Measurements from ENCODE around the gene CYB5B.

The CYB5B gene, protein sequence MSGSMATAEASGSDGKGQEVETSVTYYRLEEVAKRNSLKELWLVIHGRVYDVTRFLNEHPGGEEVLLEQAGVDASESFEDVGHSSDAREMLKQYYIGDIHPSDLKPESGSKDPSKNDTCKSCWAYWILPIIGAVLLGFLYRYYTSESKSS

DNA sequence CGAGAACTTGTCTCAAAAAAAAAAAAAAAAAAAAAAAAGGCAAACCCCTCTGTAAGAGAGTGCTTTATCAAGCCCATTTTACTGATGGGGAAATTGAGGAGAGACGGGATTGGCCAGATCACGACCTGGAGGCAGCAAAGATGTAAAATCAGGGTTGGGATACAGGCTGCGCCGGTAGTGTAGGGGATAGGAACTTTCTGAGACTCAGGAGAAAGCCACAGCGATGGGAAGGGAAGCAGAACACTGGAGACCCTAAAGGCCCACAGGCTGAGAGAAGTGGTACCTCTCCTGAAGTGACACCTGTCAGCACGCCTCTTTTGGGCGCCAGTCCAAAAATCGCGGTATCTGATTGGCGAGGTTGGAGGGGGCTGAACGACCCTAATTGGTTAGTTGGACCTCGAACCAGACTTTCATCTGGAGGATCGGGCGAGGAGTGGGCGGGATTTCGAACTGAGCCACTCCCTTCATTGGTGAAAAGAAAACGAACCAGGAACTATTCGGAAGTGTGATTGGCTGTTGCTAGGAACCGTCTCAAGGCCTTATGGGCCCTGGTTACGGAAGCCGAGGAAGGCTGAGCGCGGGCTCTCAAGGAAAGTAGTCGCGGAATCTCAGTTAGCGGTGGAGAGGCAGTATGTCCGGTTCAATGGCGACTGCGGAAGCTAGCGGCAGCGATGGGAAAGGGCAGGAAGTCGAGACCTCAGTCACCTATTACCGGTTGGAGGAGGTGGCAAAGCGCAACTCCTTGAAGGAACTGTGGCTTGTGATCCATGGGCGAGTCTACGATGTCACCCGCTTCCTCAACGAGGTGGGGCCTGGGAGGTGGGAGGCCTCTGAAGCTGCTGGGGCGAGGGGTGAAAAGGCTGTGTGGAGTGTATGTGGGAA is at the start of gene CYB5B:
TSS of gene CYB5B (plus strand) at position 567 of the 882 bp plus-strand sequence. CDS start at position 632, 65 bp downstream.
- DNase-seq = peak; percentile 98

DNA sequence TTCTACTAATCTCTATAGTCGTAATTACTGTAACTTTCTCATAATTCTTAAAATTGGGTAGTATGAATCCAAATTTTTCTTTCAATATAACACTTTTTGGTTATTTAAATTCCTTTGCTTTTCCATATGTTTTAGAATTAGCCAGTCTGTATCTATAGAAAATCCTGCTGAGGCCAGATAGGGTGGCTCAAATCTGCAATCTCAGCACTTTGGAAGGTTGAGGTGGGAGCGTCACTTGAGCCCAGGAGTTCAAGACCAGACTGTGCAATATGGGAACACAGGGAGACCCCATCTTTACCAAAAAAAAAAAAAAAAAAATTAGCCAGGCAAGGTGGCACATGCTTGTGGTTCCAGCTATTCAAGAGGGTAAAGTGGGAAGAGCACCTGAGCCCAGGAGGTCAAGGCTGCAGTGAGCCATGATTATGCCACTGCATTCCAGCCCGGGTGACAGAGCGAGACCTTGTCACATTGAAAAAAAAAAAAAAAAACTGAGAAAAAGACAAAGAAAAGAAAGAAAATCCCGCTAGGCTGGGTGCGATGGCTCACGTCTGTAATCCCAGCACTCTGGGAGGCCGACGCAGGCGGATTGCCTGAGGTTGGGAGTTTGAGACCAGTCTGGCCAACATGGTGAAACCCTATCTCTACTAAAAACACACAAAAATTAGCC is 47.9 kb upstream of the CYB5B start:
- no peak for DNase-seq

DNA sequence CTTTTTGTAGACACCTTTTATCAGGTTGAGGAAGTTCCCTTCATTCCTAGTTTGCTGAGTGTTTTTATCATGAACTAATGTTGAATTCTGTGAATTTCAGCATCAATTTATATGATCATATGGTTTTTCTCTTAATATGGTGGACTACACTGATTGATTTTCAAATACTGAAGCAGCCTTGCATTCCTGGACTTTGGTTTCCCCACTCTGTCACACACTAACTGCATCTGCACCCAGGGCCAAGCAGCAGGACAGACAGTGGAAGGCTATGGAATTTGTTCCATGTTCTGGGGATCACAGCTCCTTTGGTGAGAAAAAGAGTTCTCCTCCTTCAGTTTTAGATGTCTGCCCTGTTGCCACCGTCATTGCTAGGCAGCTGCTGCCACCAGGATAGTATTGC is 46.4 kb upstream of the CYB5B start:
- DNase-seq = no peak

GRCh38 chr16:69378760-69379159 is 45.7 kb upstream of the CYB5B start:
- no peak for DNase-seq

GRCh38 chr16:69381231-69381630 is 43.2 kb upstream of the CYB5B start:
- DNase-seq = no peak

GRCh38 chr16:69382421-69382820 is 42.0 kb upstream of the CYB5B start:
- DNase-seq = no peak

DNA sequence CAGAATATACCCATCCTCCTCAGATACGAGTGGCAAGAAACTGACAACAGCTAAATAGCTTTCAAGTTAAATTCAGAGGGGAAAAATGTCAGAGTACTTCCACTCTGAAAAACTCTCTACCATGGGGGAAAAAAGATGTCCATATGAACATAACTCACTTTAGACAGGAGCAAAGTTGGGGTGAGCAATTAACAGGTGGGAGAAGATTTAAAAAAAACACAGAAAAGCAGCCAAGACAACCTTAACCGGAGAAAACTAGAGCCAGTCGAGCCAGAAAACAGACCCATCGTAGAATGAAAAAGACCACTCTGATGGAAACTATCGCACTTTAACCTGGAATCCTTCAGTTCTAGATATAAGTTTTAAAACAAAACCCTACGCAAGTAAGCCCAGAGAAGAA is 39.4 kb upstream of the CYB5B start:
- DNase-seq = no peak

- no peak for DNase-seq
These were observed 37.8 kb upstream of the CYB5B start for GRCh38 chr16:69386596-69386995.

DNA sequence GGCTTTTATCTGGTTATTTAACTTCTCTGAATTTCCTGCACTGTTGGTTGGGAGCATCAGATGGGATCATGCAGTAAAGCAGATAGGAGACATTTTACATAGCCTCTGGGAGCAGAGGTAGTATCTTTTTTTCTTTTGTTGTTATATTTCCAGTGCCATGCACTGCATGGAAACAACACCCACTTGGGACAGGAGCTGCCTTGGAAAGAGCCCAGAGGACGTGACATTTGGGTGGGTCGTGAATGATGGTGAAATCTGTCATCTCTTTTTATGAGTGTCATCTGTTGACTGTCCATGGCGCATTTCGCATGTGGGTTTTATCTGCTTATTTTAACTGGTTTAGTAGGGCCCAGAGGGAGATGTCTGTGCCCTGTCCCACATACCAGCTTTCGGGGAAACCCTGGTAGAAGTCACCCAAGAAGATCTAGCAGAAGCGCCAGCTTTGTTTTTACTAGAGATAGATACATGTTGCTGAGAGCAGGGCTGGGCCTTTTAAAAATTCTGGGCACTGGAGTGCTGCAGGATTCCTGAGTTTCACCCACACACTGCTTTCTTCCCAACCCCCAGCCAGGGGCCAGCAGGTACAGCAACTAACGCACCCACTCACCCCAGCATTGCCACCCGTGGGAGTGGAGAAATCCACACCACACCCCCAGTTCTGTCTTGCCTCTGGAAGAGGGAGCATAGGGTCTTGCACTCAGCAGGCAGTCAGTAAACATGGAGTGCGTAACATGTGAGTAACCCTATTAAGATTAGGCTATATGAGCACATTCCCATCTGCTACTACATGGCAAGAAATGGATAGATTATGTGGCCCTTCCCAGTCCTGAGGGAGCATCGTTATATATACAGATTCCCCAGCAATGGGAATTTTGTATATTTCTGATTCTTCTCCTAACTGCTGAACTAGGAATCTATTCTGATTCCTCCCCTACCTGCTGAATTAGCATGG is 30.2 kb upstream of the CYB5B start:
- no peak for DNase-seq

DNA sequence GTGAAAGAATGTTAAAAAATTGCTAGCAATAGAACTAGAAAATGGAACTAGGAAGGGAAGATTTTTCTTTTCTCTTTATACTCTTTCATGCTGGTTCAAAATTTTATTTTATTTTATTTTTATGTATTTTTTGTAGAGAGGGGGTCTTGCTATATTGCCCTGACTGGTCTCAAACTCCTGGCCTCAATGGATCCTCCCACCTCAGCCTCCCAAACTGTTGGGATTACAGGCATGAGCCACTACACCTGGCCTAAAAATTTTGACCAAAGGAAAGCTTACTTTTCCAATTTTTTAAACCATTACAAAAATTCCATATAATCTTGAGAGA is 28.6 kb upstream of the CYB5B start:
- DNase-seq = no peak

DNA sequence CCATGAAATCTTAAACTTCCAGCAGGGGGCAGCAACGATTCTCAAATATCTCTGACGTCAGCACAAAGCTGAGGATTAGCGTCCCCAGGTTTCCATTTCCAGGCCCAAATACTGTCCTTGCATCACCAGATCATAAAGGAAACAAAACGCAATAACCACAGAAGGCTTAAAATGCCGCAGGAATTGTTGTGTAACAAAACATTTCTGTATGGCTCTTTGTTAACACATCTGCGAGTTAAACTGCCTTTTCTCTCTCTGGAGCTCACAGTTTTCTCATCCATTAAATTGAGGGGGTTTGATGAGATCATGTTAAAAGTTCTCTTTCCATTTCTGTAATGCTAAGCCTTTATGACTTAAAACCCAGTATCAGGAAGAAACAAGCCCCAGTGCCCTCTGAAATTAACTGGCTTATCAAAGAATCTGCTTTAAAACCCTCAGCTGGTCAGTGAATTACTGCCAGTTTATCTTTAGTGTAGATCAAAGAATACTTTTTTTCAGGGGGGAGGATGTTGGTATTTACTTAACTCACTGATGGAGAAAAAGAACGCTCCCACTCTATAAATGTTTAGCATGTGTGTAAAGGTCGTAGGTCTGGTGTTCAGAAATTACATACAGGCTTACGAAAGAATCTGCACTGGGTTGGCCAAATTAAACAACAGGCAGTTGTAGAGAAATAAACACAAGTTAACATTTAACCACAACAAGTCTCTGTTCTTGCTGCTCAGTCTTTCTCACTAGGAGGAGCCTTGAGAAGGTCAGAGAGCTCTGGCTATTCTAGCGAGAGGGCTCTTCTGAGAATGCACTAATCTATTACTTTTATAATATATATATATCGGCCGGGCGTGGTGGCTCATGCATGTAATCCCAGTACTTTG is 28.0 kb upstream of the CYB5B start:
- peak; percentile 80 for DNase-seq

DNA sequence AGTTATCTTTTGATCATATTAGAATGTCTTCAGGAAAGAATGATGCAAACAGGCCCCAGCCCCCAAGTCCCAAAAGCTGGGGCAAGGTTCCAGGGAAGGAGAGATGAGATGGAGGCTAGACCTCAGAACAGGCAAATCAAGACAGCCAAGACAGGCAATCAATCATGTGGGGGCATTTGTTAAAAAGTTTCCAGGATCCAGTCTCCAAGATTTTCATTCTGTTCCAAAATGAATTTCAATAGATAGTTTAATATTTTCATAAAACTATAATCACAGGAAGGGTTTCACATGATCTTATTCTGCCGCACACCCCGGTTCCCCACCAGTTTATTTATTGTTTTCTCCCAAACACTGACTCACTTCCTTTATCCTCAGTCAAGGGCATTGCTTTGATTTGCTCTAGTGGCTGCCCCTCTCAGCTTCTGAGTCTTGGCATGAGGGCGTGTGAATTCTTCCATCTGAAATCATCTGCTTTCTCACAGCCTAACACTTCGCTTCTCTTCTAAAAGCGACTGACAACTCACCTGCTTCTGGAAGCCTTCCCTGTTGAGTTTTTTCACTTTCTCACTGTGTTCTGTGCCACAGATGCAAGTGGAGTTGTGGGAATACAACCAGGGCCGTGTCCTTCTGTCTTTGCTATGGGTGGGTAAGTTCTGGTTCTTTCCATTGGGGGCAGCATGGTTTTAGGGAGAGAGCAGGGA is 26.4 kb upstream of the CYB5B start:
- DNase-seq = no peak

DNA sequence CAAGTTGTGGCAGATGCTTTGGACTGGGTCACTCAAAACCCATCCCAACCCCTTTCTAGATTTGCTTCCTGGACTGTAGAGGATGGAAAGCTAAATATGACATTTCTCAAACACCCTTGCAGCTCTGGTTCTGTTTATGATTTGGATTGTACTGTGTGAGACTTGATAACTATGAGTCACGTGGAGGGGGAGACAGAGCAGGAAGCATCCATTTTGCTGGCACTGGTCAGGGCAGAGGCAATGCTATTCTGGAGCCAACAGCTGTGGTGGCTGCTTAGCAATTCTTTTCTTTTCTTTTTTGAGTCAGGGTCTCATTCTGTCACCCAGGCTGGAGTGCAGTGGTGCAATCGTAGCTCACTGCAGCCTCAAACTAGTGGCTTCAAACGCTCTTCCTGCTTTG is 25.1 kb upstream of the CYB5B start:
- DNase-seq = no peak

- DNase-seq = no peak
These were observed 22.0 kb upstream of the CYB5B start for GRCh38 chr16:69402439-69402838.

GRCh38 chr16:69404275-69404805 is 20.1 kb upstream of the CYB5B start:
- DNase-seq = no peak

DNA sequence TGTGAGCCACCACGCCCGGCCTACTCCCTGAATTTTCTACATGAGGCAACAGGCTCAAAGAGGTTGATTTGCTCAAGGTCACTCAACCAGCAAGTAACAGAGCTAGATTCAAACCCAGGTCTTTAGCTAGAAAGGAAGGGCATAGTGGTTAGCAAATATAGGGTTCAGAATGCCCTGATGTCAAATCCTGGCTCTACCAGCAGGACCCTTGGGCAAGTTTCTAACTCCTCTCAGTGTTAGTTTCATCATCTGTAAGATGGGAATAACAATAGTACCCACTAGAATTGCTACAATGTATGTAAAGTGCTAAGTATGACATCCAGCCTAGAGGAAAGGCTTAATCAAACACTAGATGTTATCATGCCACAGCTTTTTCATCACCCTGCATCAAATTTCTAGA is 19.1 kb upstream of the CYB5B start:
- no peak for DNase-seq

DNA sequence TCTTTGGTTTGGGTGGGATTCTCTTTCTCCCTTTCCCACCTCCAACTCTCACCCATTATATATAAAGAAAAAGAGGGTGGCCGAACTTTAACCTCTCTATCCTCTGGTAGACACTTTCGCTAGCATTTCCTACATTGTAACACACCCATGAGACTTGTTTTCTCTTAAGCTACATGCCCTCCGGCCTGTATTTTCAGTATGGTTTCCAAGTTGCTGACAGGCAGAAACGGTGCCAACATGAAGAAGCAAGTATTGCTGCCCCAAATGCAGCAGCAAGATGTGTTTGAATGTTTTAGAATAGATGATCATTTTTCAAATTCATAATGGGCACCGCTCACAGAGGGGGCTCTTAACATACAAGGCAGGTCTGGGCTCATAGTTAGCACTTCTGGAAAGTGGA is 18.7 kb upstream of the CYB5B start:
- no peak for DNase-seq

DNA sequence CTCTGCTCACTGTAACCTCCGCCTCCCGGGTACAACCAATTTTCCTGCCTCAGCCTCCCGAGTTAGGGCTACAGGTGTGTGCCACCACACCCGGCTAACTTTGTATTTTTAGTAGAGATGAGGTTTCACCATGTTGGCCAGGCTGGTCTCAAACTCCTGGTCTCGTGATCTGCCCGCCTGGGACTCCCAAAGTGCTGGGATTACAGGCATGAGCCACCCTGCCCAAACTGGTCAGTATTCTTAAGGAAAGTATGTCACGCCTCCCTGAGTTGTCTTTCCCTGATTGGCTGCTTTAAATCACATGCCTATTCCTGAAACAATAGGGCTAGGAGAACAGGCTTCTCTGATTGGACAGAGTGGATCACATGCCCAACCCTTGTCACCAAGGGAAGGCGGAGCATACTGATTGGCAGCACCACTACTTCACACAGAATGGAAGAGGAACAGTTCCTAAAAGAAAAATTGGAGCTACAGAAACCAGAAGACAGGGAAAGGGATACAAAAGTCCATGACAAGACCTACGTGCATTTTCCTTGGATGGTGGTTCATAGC is 17.6 kb upstream of the CYB5B start:
- DNase-seq = no peak

DNA sequence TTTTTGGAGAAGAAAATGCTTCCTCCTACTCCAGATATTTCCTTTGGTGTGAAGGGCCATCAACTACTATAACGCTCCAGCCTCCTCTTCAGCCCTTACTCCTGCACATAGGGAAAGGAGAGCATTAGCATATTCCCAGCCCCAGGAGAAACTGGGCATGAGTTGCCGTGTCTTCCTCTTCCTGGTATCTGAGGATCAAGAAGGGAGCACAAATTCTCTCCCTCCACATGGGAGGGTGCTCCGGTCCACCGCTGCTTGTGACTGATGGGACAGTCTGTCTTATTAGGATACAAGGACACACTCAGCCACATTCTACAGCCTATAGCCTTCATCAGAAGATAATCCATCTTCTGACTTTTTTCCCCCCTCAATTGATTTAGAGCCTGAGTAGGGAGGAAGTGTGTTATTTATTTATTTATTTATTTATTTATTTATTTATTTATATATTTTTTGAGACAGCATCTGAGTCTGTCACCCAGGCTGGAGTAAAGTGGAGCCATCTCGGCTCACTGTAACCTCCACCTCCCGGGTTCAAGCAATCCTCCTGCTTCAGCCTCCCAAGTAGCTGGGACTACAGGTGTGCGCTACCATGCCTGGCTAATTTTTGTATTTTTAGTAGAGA is 16.6 kb upstream of the CYB5B start:
- no peak for DNase-seq

DNA sequence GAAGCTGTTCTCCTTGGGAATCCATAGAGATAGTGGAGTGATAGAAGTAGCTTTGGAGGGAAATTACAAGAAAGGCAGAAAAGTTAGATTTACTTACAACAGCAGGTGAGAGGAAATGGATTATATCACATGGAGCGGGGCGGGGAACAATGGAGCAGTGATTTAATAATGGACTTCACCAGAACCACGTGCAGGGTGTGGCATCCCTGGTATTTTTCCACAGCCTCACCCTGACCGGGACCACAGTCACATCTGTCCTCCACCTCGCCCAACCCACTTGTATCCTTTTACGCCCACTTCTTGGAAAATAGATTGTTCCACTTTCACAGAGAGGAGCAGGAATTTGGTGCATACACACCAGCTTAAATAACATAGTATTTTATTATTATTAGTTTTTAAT is 15.9 kb upstream of the CYB5B start:
- no peak for DNase-seq
